ENCODE measurements around the gene MBD6.

The MBD6 gene

DNA sequence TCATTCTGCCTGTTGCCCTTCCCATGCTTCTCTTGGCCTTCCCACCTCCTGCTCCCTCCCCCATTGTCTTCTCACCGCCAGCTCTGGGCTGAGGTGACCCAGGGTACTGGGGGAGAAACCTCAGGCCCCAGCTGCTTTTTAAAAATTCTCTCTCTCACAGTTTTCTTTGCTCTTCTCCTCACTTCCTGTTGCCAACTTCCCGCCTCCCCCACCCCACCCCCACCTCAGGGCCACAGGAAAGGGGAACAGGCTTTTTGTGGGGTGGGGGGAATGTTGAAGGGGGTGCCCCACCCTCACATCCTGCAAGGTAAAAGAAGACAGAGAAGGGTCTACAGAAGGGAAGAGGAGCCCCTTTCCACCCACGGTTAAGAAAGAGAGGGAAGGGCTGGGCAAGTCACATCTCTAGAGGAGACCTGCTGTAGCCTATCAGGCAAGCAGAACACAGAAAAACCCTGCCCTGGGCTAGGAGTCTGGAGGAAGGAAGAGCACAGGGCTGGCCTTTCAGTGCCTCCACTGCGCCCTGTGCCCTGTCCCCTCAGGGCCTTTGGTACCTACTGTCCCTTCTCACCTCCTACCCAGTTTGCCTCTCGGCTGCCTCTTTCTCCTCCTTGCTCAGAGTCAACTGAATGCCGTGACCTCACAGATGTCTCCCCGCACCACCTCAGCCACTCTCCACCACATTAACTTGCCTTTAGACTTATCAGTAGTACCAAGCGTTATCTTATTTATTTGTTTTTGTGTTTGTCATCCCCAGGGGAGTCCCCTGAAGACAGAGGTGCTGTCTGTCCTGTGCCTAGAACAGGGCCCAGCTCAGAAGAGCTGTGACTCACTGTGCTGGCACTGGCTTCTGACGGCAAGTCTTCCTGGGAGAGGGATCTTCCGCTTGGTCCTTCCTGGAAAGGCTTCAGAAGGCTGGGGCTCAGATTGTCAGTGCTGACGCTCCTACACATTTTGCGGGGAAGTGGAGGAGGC, 44.6 kb upstream of the MBD6 start:
- TF ChIP-seq, protein P1, sequence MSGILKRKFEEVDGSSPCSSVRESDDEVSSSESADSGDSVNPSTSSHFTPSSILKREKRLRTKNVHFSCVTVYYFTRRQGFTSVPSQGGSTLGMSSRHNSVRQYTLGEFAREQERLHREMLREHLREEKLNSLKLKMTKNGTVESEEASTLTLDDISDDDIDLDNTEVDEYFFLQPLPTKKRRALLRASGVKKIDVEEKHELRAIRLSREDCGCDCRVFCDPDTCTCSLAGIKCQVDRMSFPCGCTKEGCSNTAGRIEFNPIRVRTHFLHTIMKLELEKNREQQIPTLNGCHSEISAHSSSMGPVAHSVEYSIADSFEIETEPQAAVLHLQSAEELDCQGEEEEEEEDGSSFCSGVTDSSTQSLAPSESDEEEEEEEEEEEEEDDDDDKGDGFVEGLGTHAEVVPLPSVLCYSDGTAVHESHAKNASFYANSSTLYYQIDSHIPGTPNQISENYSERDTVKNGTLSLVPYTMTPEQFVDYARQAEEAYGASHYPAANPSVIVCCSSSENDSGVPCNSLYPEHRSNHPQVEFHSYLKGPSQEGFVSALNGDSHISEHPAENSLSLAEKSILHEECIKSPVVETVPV (CRISPR knock-in tag; IDR thresholded peaks at IDR 0.05) = no peak
- TF ChIP-seq TOX (CRISPR knock-in tag; IDR thresholded peaks at IDR 0.05; ENCODE audit: borderline replicate concordance) (no peak), BACH2 (CRISPR knock-in tag; IDR thresholded peaks at IDR 0.05; ENCODE audit: borderline replicate concordance) (no peak), ESRRG (CRISPR knock-in tag; IDR thresholded peaks at IDR 0.05) (no peak), ZNF70 (CRISPR knock-in tag; IDR thresholded peaks at IDR 0.05) (no peak), ZNF565 (CRISPR knock-in tag; conservative IDR thresholded peaks at IDR 0.05; ENCODE audit: low read depth) (no peak), POU6F1 (CRISPR knock-in tag; IDR thresholded peaks at IDR 0.05; ENCODE audit: borderline replicate concordance, low read depth) (no peak), RARB (CRISPR knock-in tag; IDR thresholded peaks at IDR 0.05) (no peak), TCF4 (CRISPR knock-in tag; IDR thresholded peaks at IDR 0.05; ENCODE audit: borderline replicate concordance) (no peak), SNAI2 (CRISPR knock-in tag; IDR thresholded peaks at IDR 0.05) (no peak), CSDC2 (CRISPR knock-in tag; IDR thresholded peaks at IDR 0.05) (no peak), PPARA (CRISPR knock-in tag; IDR thresholded peaks at IDR 0.05; ENCODE audit: borderline replicate concordance) (no peak), ZFP30 (CRISPR knock-in tag; IDR thresholded peaks at IDR 0.05) (no peak), OSR1 (CRISPR knock-in tag; IDR thresholded peaks at IDR 0.05) (no peak), ZC3H10 (CRISPR knock-in tag; IDR thresholded peaks at IDR 0.05) (no peak), ZNF8 (CRISPR knock-in tag; IDR thresholded peaks at IDR 0.05) (no peak), ISL1 (CRISPR knock-in tag; IDR thresholded peaks at IDR 0.05) (no peak), ZFP3 (CRISPR knock-in tag; IDR thresholded peaks at IDR 0.05) (no peak)
- TF ChIP-seq, protein P2, sequence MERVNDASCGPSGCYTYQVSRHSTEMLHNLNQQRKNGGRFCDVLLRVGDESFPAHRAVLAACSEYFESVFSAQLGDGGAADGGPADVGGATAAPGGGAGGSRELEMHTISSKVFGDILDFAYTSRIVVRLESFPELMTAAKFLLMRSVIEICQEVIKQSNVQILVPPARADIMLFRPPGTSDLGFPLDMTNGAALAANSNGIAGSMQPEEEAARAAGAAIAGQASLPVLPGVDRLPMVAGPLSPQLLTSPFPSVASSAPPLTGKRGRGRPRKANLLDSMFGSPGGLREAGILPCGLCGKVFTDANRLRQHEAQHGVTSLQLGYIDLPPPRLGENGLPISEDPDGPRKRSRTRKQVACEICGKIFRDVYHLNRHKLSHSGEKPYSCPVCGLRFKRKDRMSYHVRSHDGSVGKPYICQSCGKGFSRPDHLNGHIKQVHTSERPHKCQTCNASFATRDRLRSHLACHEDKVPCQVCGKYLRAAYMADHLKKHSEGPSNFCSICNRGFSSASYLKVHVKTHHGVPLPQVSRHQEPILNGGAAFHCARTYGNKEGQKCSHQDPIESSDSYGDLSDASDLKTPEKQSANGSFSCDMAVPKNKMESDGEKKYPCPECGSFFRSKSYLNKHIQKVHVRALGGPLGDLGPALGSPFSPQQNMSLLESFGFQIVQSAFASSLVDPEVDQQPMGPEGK (CRISPR knock-in tag; IDR thresholded peaks at IDR 0.05; ENCODE audit: borderline replicate concordance) = no peak
- TF ChIP-seq, protein P3, sequence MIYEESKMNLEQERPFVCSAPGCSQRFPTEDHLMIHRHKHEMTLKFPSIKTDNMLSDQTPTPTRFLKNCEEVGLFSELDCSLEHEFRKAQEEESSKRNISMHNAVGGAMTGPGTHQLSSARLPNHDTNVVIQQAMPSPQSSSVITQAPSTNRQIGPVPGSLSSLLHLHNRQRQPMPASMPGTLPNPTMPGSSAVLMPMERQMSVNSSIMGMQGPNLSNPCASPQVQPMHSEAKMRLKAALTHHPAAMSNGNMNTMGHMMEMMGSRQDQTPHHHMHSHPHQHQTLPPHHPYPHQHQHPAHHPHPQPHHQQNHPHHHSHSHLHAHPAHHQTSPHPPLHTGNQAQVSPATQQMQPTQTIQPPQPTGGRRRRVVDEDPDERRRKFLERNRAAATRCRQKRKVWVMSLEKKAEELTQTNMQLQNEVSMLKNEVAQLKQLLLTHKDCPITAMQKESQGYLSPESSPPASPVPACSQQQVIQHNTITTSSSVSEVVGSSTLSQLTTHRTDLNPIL (CRISPR knock-in tag; IDR thresholded peaks at IDR 0.05; ENCODE audit: low read depth) = no peak
- ATAC-seq = no peak

- no peak for ATAC-seq
Measured at GRCh38 chr12:57479043-57479375, 43.6 kb upstream of the MBD6 start.

DNA sequence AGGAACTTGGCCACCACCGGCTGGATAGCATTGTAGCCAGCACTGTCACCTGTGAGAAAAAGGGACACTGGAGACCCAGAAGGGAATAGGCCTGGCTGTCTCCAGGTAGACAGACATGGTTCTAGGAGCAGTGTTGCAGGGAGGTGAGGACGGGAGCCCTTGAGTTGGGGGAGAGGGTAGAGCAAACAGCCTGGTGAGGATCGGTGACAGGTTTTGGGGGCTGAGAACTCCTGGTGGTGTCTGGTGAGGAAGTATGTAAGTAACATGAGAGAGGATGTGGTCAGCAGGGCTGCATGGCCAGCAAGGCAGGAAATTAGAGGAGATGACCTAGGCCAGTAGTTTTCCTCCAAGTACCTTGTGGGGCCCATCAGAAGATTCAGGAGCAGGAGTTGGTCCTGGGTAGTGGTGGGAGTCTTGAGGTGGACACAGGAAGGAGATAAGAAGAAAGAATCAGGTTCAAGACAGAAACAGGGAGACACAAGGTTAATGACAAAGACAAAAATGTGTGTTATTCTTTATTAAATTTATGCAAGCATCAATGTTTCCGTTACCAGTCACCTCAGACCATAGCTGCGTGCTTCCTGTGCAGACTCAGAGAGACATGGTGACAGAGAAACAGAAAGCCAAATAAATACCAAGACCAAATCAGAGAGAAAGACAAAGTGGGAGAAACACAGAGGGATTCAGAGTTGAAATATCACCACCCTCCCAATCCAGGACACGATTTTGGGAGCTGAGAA, 43.1 kb upstream of the MBD6 start, which contains the start of gene ARHGAP9:
TSS of gene ARHGAP9 (minus strand) at position 491 of the 740 bp plus-strand sequence. CDS start at position 31, 460 bp downstream.
- no peak for TF ChIP-seq TOX (CRISPR knock-in tag; IDR thresholded peaks at IDR 0.05; ENCODE audit: borderline replicate concordance)
- TF ChIP-seq ZC3H10 (CRISPR knock-in tag; IDR thresholded peaks at IDR 0.05) = no peak
- TF ChIP-seq GLIS3 (CRISPR knock-in tag; IDR thresholded peaks at IDR 0.05) = no peak
- TF ChIP-seq, protein P1 (CRISPR knock-in tag; IDR thresholded peaks at IDR 0.05) = no peak
- no peak for TF ChIP-seq ESRRG (CRISPR knock-in tag; IDR thresholded peaks at IDR 0.05)
- no peak for TF ChIP-seq RARB (CRISPR knock-in tag; IDR thresholded peaks at IDR 0.05)
- no peak for TF ChIP-seq TCF4 (CRISPR knock-in tag; IDR thresholded peaks at IDR 0.05; ENCODE audit: borderline replicate concordance)
- TF ChIP-seq ZNF565 (CRISPR knock-in tag; conservative IDR thresholded peaks at IDR 0.05; ENCODE audit: low read depth) = no peak
- TF ChIP-seq, protein P3 (CRISPR knock-in tag; IDR thresholded peaks at IDR 0.05; ENCODE audit: low read depth) = no peak
- no peak for TF ChIP-seq CSDC2 (CRISPR knock-in tag; IDR thresholded peaks at IDR 0.05)
- no peak for TF ChIP-seq BACH2 (CRISPR knock-in tag; IDR thresholded peaks at IDR 0.05; ENCODE audit: borderline replicate concordance)
- no peak for TF ChIP-seq ZFP30 (CRISPR knock-in tag; IDR thresholded peaks at IDR 0.05)
- TF ChIP-seq PPARA (CRISPR knock-in tag; IDR thresholded peaks at IDR 0.05; ENCODE audit: borderline replicate concordance) = no peak
- ATAC-seq = no peak

More at GRCh38 chr12:57479043-57479375, 43.6 kb upstream of the MBD6 start:
- no peak for TF ChIP-seq ISL1 (CRISPR knock-in tag; IDR thresholded peaks at IDR 0.05)

All from SK-N-SH treated with all-trans-retinoic acid at 6 μM for 48 hours (cell line).